ENCODE measurements around the gene RCE1.

RCE1 gene

DNA sequence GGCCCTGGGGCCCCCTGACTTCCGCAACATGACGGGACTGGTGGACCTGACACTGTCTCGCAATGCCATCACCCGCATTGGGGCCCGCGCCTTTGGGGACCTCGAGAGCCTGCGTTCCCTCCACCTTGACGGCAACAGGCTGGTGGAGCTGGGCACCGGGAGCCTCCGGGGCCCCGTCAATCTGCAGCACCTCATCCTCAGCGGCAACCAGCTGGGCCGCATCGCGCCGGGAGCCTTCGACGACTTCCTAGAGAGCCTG is 14.6 kb downstream of the RCE1 start:
- no peak for DNase-seq

DNA sequence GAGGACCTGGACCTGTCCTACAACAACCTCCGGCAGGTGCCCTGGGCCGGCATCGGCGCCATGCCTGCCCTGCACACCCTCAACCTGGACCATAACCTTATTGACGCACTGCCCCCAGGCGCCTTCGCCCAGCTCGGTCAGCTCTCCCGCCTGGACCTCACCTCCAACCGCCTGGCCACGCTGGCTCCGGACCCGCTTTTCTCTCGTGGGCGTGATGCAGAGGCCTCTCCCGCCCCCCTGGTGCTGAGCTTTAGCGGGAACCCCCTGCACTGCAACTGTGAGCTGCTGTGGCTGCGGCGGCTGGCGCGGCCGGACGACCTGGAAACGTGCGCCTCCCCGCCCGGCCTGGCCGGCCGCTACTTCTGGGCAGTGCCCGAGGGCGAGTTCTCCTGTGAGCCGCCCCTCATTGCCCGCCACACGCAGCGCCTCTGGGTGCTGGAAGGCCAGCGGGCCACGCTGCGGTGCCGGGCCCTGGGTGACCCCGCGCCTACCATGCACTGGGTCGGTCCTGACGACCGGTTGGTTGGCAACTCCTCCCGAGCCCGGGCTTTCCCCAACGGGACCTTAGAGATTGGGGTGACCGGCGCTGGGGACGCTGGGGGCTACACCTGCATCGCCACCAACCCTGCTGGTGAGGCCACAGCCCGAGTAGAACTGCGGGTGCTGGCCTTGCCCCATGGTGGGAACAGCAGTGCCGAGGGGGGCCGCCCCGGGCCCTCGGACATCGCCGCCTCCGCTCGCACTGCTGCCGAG is 15.1 kb downstream of the RCE1 start:
- DNase-seq: no peak

DNA sequence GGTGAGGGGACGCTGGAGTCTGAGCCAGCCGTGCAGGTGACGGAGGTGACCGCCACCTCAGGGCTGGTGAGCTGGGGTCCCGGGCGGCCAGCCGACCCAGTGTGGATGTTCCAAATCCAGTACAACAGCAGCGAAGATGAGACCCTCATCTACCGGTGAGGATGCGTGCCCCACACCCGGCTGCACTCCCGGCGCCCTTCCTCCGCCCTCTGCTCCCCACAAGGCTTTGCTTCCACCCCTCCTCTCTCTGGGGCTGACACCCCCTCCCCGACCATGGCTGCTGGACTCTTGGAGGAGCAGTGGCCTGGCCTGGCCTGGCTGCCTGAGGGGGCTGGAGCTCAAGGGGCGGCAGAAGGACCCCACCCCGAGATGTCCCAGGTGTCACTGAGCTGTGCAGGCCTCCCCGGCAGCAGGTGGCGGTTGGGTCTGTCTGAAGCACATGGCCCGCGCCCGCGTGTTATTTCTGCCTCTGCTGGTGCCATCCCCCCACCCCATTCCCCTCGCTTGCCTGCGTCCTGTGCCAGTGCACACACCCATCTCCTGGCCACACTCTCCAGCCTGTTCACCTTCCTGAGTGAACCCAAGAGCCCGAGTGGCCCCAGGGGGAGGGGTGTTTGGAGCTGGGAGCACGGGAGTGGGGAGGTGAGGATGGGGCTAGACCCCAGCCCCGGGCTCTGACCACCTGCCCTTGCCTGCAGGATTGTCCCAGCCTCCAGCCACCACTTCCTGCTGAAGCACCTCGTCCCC is 15.9 kb downstream of the RCE1 start:
- no peak for DNase-seq

DNA sequence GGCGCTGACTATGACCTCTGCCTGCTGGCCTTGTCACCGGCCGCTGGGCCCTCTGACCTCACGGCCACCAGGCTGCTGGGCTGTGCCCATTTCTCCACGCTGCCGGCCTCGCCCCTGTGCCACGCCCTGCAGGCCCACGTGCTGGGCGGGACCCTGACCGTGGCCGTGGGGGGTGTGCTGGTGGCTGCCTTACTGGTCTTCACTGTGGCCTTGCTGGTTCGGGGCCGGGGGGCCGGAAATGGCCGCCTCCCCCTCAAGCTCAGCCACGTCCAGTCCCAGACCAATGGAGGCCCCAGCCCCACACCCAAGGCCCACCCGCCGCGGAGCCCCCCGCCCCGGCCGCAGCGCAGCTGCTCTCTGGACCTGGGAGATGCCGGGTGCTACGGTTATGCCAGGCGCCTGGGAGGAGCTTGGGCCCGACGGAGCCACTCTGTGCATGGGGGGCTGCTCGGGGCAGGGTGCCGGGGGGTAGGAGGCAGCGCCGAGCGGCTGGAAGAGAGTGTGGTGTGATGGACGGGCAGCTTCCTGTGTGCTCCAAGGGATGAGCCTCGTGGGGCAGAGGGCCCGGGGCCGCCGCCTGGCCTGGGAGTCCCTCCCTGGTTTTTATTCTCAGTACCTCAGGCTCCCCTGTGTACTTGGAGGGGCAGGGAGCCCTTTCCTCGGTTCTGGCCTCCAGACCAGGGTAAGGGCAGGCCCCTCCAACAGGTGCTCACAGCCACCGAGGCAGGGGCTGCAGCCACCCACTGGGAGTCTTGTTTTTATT is 16.6 kb downstream of the RCE1 start:
- DNase-seq: no peak

DNA sequence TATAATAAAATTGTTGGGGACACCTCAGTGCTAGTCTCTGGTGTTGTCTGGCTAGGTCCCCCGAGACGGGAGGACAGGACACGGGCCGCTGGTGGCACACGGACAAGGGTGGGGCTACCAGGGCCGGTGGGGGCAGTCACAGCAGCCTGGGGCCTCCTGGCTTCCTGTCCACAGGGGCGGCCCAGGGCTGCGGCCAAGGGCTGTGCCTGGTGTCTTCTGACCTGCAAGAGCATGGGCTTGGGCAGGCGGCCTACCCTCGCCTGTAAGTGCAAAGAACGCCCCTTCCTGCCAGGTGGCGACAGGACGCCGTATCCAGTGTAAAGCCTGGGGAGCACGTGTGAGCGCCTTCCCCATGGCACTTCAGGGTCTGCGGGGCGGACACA is 17.2 kb downstream of the RCE1 start:
- no peak for DNase-seq

DNA sequence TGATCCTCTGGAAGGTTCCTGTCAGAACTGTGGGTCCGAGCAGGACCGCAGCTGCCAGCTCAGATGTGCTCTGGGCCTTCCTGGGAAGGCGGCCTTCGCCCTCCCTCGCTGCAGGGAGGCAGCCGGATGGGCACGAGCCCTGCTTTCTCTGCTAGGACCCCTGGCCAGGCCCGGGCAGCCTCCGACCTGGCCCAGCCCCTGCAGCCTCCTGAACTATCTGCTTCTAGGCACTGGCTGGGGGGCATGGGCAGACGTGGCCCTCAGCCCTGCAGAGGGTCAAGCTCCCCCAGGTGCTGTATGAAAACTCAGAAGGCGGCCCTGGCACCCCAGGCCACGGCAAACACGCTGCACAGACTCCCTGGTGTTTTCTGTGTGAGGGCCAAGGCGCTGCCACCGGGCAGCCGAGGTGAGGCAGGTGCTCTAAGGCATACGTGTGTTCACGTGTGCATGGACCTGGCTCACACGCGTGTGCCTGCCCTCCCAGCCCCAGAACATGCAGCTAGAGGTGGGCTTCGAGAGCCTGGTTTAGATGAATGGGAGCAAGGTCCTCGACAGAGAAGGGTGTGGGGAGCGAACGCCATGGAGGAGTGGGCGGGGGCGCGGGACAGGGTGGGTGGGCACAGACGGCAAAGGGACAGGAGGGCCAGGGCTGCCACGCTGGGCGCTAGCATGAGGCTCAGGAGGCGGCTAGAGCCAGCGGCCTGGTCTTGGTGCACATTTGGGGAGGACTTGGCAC is 18.0 kb downstream of the RCE1 start:
- DNase-seq: no peak

DNA sequence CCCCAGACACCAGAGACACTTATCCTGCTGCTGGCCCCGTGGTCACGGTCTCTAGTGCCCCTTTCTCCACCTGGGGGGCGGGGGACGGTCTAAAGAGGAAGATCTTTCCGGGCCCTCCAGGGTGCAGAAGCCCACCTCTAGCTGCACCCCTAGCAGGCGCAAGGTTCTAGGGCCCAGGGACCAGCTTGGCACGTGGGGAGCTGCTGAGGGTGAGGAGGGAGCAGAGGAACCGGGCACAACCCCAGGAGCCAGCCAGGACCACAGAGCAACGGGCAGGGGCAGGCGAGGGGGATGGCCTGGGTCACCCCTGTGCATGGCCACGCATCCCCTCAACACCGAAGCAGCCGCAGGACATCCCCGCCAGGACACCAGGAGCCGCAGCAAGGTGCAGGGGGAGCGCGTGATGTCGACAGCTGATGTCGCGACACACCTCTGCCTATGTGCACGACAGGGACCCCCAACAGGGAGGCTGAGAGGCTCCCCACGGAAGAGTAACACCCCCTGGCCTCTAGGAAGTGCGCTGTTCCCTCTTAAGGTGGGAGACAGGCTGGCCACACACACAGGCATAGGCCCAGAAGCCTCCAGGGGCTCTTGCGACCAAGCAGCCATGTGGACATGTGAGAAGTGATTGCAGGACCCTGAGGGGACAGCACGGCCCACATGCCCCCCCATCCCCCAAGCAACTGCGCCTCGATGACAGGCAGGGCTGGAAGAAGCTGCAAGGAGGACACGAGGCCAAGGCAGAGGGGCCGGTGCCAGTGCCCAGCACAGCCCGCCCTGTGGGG is 18.7 kb downstream of the RCE1 start:
- DNase-seq: no peak

DNA sequence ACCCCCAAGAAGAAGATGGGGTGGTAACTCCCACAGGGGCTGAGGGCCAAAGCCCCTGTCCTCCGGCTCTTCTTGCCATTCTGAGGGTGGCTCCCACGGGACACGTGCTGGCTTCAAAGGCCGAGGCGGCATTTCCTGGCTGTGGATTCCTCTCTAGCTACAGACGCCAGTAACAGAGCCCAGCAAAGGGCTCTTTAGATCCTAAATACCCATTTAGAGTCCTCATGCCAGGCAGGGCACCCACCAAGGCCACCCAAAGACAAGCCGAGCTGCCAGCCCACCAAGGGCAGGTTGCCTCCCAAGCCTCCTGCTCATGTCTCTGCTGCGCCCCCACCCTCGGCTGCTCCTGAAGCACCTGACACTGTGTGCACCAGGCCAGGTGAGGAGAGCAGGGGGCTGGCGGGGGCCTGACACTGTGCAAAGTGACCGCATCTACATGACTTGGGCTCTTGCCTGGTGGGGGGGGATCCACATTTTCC is 19.4 kb downstream of the RCE1 start:
- no peak for DNase-seq

DNA sequence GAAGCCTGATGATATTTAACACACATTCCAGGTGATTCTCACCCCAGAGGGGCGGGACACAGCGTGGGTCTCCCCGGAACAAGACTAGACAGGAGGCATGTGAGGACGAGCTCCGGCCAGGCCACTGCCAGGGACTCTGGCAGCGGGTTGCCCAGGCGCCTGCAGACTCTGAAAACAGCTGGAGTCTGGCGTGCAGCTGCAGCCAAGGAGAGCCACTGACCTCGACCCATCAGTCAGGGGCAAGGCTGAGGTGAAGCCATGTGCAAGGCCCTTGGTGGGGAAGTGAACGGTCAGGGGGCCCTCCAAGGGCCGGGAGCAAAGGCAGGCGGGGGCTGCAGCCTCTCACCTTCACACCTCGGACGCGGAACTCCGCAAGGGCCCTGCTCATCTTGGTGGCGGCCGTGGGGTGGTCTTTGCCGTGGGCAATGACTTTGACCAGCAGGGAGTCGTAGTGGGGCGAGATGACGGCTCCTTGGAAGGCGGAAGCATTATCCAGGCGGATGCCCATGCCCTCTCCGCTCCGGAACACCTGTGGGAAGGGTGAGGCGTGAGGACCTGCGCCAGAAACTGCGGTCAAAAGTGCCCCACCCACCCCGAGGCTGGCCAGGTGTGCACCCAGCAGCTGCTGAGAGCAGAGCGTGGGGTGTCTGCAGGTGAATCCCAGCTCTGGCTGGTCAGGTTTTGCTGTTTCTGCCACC is 20.3 kb downstream of the RCE1 start:
- DNase-seq: no peak

DNA sequence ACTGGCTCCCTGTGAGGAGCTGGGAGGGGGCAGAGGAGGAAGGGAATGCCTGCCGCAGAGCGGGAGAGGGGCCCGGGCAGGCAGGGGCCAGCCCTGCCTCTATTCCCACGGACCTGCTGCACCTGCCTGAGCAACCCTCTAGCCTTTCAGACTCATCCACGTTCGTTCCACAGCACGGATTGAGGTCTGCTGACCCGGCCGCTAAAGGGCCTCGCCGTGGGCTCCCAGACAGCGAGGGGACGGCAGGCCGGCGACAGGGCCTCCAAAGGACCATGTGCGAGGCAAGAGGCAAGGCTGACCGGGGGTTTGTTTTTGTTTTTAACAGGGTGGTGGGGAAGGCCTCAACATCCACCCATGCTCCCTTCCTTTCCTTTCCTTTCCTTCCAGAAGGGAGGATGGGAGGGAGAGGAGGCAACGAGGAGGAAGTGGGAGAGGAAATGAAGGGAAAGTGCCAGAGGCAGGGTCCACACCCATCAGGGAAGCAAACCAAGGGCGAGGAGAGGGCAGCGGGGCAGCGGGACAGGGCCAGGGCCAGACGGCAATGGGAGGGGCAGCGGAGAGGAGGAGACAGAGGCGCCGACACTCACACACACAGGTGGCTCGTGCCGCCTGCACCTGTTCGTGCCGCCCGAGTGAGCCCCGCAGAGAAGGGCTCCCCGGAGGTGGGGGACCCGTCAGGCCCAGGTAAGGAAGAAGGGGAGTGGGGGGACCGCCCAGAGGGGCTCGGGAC is 21.1 kb downstream of the RCE1 start:
- no peak for DNase-seq

DNA sequence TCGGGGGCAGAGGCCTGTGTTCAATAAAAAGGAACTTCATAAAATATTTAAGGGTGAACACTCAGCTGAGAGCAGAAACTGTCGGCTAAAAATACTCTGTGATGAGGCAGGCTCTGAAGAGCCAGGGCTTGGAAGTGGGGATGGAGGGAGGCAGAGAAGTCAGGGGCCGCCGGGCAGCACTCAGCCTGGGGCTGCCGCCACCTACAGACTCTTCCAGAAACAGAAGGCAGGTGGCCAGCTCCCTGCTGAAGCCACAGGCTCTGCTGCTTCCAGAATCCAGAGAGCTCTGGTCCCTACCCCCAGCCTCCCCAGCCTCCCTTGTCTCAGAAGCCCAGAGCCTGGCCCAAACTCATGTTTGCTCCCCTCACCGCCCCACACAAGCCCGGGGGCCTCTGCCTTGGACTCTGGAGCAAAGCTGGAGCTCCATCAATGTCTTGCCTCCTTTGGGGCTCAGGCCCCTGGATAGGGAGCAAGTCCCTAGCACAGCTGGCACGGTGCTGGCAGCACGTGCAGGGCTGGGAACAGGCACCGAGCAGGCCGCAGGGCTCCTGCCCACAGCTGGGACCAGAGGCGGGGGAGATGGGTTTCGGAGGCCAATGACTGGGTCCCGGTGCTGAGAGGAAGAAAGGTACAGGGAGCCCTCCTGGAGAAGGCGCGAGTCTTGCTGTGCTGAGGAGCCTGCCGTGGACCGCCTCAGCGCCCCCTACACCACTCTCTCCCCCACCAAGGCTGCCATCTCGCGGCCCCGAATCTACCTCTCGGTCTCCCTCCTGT is 21.9 kb downstream of the RCE1 start:
- no peak for DNase-seq

DNA sequence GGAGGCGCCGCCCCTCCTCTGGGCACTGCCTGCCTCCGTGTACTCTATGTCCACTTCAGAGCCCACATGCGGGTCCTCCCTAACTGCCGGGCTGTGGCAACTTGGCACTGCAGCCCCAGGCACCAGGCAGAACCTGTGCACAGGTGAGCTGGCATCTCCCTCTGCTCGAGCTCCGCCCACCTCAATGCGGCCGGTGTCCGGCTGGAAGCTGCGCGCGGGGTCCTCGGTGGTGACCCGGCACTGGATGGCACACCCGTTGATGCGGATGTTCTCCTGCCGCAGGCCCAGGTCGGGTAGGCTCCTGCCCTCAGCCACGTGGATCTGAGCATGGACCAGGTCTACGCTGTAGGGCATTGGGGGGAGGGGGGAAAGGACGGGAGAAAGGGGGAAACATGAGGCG is 22.8 kb downstream of the RCE1 start:
- DNase-seq: no peak

DNA sequence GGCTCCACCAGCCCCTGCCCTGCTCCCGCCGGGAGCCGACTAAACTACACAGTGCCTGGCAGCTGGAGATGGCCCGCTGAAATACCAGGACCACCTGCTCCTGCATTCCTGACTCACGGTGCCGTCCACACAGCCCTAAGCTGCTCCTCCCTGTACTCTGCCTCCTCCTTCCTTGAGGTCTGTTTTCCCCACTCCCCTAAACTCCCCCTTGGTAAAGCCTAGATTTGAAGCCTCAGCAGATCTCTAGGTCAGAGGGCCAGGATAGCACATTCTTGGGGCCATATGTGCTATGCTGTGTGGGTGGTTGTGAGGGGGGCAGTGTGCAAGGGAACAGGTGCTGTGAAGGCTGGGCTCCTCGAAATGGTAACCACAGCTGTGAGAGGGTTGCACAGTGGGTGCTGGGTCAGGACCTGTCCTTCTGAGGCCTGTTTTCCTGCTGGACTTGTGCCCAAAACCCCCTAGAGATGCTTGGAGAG is 23.3 kb downstream of the RCE1 start:
- no peak for DNase-seq

DNA sequence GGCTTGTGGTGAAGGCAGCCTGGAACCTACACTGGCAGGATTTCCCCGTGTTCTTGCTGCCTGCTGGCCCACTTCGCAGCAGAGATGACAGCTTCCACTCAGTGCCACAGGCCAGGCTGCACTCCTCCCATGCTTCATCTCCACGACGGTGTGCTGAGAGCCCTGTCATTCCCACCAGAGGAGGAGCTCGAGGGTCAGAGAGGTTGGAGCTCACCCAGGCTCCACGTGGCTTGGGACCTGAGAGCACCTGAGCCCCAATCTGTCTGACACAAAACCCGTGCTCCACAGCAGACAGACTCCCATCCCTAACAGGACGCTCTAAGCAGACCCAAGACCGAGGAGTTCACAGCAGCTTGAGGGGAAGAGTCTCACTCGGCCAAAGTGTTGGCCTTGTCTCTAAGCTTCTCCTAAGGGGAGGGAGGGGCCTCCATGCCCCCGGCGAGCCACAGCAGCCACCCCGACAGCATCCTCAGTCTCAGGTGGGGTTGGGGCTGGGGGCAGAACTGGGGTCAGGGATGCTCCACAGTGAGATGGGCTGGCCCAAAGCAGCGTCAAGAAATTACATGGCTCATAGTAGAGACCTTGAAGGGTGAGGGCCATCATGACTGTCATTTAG is 24.3 kb downstream of the RCE1 start:
- no peak for DNase-seq

DNA sequence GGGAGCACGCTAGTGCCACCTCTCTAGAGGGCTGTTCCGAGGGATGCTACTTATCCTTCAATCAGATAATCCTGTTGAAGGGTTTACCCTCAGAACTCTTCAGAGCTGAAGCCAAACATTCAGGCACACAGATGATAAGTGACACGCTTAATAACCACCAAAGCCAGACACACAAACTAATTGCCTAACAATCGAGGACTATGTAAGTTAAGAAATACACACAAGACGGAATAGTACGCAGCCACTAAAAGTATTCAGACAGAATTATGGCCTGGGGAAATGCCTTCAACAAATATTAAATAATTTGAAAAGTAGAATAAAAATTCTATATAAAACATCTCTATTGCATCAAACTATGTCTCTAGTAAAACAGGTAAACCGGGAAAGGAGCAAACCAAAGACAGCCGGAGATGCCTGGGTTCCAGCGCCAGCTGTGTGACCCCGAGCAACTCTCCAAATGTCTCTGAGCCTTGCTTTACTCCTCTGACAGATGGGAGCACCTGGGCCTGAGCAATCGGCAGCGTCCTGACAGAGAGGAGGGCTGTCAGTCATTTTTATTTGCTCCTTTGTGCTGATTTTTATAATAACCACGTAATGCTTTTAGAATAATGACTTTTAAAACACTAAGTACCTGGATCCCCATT is 25.0 kb downstream of the RCE1 start:
- no peak for DNase-seq

DNA sequence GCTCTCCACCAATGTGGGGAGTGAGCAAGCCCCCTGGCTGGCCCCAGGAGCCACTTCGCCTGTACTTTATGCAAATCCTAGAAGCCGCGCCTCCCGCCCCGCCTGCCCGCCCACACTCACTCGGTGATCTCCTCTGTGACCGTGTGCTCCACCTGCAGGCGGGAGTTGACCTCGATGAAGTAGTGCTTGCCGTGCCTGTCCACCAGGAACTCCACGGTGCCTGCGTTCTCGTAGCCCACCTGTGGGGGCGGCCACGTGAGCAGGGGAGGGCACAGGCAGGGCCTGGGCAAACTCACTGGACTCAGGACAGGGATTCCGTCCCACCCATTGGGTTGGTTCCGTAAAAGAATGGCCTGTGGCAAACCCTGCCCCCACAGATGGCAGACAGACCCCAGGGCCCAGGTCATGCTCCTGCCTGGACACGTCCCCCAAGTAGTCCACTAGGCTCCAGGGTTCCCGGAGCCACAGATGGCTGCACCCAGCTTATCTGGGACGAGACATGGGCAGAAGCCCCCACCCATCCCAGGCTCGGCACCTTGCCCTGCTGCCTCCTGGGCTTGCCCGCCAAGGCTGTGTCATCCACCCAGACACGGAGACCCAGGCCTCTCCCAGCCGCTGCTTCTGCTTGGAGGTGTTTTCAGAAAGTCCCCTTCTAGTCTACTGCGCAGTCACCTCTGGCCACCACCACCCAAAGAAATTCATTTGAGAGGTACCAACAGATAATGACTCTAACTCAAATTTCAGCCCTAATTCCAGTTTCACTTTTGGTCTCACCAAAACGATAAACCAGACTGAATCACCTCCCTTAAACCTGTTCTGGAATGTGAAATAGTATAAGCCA is 25.7 kb downstream of the RCE1 start:
- DNase-seq: peak; percentile 69

DNA sequence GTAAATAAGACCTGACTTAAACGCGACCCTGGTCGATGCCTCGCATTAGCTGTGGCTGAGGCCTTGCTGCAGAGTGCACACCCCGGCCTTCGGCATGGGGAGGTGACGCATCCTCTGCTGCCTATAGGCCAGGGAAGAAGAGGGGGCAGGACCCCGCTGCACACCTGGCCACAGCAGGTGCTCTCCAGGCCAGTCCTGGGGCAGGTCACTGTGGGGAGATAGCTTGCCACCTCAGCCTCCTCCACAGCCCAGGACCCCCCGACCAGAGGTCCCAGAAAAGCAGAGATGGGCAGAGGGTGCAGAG is 26.3 kb downstream of the RCE1 start:
- no peak for DNase-seq

DNA sequence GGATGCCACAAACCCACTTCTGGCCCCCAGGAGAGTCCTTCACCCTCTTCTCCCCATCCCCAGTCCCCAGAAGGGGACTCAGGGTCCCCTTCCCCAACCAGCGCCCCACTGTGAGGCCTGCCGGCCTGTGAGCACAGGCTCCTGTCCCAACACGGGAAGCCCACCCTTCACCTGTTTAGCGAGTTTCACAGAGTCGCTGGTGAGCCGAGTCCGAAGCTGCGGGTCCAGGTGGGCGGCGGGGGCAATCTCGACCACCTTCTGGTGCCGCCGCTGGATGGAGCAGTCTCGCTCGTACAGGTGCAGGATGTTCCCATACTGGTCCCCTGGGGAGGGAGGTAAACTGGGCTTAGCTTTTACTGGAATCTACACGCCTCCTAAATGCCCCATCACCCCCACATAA is 26.9 kb downstream of the RCE1 start:
- no peak for DNase-seq
